ENCODE measurements around the gene IGFN1.

GRCh38 chr1:201180141-201180540, 10.5 kb upstream of the IGFN1 start:
- TF ChIP-seq USF2 (IDR thresholded peaks at IDR 0.05; ENCODE audit: low read depth, low read length) (no peak), NFE2L2 (IDR thresholded peaks at IDR 0.05; ENCODE audit: low read depth, low read length) (no peak), POLR2A (IDR thresholded peaks at IDR 0.05; ENCODE audit: low read depth, low read length) (no peak), CTCF (conservative IDR thresholded peaks at IDR 0.05; ENCODE audit: low read depth, low read length) (no peak), MAFK (IDR thresholded peaks at IDR 0.05; ENCODE audit: low read depth, low read length) (no peak), CHD1 (IDR thresholded peaks at IDR 0.05; ENCODE audit: low read depth, low read length) (no peak), RAD21 (IDR thresholded peaks at IDR 0.05; ENCODE audit: low read length) (no peak), RCOR1 (IDR thresholded peaks at IDR 0.05; ENCODE audit: insufficient replicate concordance, low read length) (no peak), CEBPB (IDR thresholded peaks at IDR 0.05; ENCODE audit: low read depth, low read length) (no peak)
